ENCODE data around the gene PTPRK.
A peak's percentile ranks its signal among the peaks of the same experiment; 100 is the strongest.
"Not testable (repeated sequence)": the region's sequence is repeated elsewhere in the genome, so short reads cannot be mapped to it uniquely, and the experiment has no call there.

PTPRK gene

GRCh38 chr6:128493877-128494276 is 26.5 kb downstream of the PTPRK start:
- DNase-seq (ENCODE audit: low read depth in 2 of 2) = no peak

GRCh38 chr6:128492386-128492785 is 28.0 kb downstream of the PTPRK start:
- no peak overlapping the region for H3K4me3 ChIP-seq (replicated peaks in 1 of 2; ENCODE audit: low read depth in 2 of 2, low read length in 2 of 2)
- DNase-seq (ENCODE audit: low read depth in 2 of 2) = peak in 1 of 2 donors; percentile 78
- no peak for TF ChIP-seq CTCF (IDR thresholded peaks at IDR 0.05; ENCODE audit: low read depth, low read length)

More at GRCh38 chr6:128493877-128494276, 26.5 kb downstream of the PTPRK start:
- no peak for TF ChIP-seq CTCF (IDR thresholded peaks at IDR 0.05; ENCODE audit: low read depth, low read length)
- no peak overlapping the region for H3K4me3 ChIP-seq (replicated peaks in 1 of 2; ENCODE audit: low read depth in 2 of 2, low read length in 2 of 2)

- peak overlapping the region; percentile 42 to 55 for H3K4me3 ChIP-seq (replicated peaks in 1 of 2; ENCODE audit: low read depth in 2 of 2, low read length in 2 of 2)
- peak; percentile 91 to 92 for DNase-seq (ENCODE audit: low read depth in 2 of 2)
- no peak for TF ChIP-seq CTCF (IDR thresholded peaks at IDR 0.05; ENCODE audit: low read depth, low read length)
These were observed 28.7 kb downstream of the PTPRK start for GRCh38 chr6:128491610-128492206.

- peak; percentile 52 to 67 for DNase-seq (ENCODE audit: low read depth in 2 of 2)
- peak overlapping the region; percentile 42 to 55 for H3K4me3 ChIP-seq (replicated peaks in 1 of 2; ENCODE audit: low read depth in 2 of 2, low read length in 2 of 2)
- TF ChIP-seq CTCF (IDR thresholded peaks at IDR 0.05; ENCODE audit: low read depth, low read length) = no peak
These were observed 29.3 kb downstream of the PTPRK start for GRCh38 chr6:128491100-128491581.

GRCh38 chr6:128487746-128488145 is 32.7 kb downstream of the PTPRK start:
- no peak overlapping the region for H3K4me3 ChIP-seq (replicated peaks in 1 of 2; ENCODE audit: low read depth in 2 of 2, low read length in 2 of 2)
- DNase-seq (ENCODE audit: low read depth in 2 of 2) = peak in 1 of 2 donors; percentile 91

GRCh38 chr6:128487055-128487454 is 33.3 kb downstream of the PTPRK start:
- no peak overlapping the region for H3K4me3 ChIP-seq (replicated peaks in 1 of 2; ENCODE audit: low read depth in 2 of 2, low read length in 2 of 2)
- TF ChIP-seq CTCF (IDR thresholded peaks at IDR 0.05; ENCODE audit: low read depth, low read length) = peak; percentile 36
- DNase-seq (ENCODE audit: low read depth in 2 of 2) = no peak

More at GRCh38 chr6:128487746-128488145, 32.7 kb downstream of the PTPRK start:
- TF ChIP-seq CTCF (IDR thresholded peaks at IDR 0.05; ENCODE audit: low read depth, low read length) = no peak

GRCh38 chr6:128486580-128486979 is 33.8 kb downstream of the PTPRK start:
- not testable (repeated sequence) for DNase-seq (ENCODE audit: low read depth in 2 of 2); H3K4me3 ChIP-seq (replicated peaks in 1 of 2; ENCODE audit: low read depth in 2 of 2, low read length in 2 of 2)

Measured in cardiac fibroblast (primary cell).